T-helper 17 cell (primary cell): ENCODE results near the gene DUOXA2. TPM values are rescaled to one million over a fixed set of nuclear protein-coding genes. Genes with fewer than 3 reads are reported as not detected.
"Not testable (repeated sequence)": the region's sequence is repeated elsewhere in the genome, so short reads cannot be mapped to it uniquely, and the experiment has no call there.

Experiments
- ATAC-seq: fragments of 150-1000 bp; cut with Tn5 transposase; 2 replicates; pipeline ENCODE4 v1.10.0; 2021; ENCODE audit warnings: mild to moderate bottlenecking, moderate library complexity
- DNase-seq, 3 donors: peaks; one replicate each; pipeline versions ENCODE4 v3.0.0 to v3.0.0-alpha.2; 2020 to 2021
- H3K9me3 ChIP-seq: one replicate; pipeline ENCODE4 v1.7.0; 2013; ENCODE audit warnings: low read length, mild to moderate bottlenecking; ENCODE audit not compliant: control insufficient read depth, poor library complexity, severe bottlenecking
- H3K27ac Mint-ChIP-seq: one replicate; pipeline ENCODE4 v1.8.0; 2022; ENCODE audit warnings: mild to moderate bottlenecking, moderate library complexity, mixed read lengths
- H3K27me3 Mint-ChIP-seq: one replicate; pipeline ENCODE4 v1.8.0; 2022; ENCODE audit warnings: mixed read lengths
- H3K36me3 Mint-ChIP-seq: one replicate; pipeline ENCODE4 v1.8.0; 2022; ENCODE audit warnings: low read depth, mixed read lengths
- H3K4me1 Mint-ChIP-seq: one replicate; pipeline ENCODE4 v1.8.0; 2022; ENCODE audit warnings: mild to moderate bottlenecking, mixed read lengths
- H3K4me3 Mint-ChIP-seq: one replicate; pipeline ENCODE4 v1.8.0; 2022; ENCODE audit warnings: mild to moderate bottlenecking, moderate library complexity, mixed read lengths
- total RNA-seq, 4 donors: library from RNA in 2 of 4; stranded (reverse) in 2 of 4; gene quantifications; one replicate each; pipeline ENCODE4 v1.2.3 and lab custom pipeline; 2022 to 2026

DUOXA2 gene
- total RNA-seq, 2 donors from 2014 or later, result not detected

GRCh38 chr15:45102226-45102625 is 11.9 kb upstream of the DUOXA2 start:
- Mint-ChIP-seq H3K27me3 (peaks cover 67% of the 10 kb centered on the region), H3K4me1 (peaks cover 2% of the 10 kb centered on the region), H3K4me3 (no peak overlapping the region), H3K36me3 (no peaks in the 10 kb centered on the region), H3K27ac (no peak overlapping the region)
- no peaks in the 10 kb centered on the region for H3K9me3 ChIP-seq
- ATAC-seq (no peak), DNase-seq (no peak)

GRCh38 chr15:45104170-45104569 is 10.0 kb upstream of the DUOXA2 start:
- DNase-seq, H3K9me3 ChIP-seq, ATAC-seq, H3K27ac Mint-ChIP-seq, H3K36me3 Mint-ChIP-seq, H3K4me3 Mint-ChIP-seq, H3K4me1 Mint-ChIP-seq: not testable (repeated sequence)
- peaks cover 73% of the 10 kb centered on the region for H3K27me3 Mint-ChIP-seq

GRCh38 chr15:45105586-45105985 is 8.5 kb upstream of the DUOXA2 start:
- no peak for DNase-seq
- Mint-ChIP-seq H3K27me3 (peaks cover 80% of the 10 kb centered on the region), H3K4me3 (no peak overlapping the region), H3K4me1 (peaks cover 1% of the 10 kb centered on the region), H3K36me3 (no peaks in the 10 kb centered on the region), H3K27ac (no peak overlapping the region)
- no peak for ATAC-seq
- H3K9me3 ChIP-seq, result no peaks in the 10 kb centered on the region

GRCh38 chr15:45106002-45106790 is 7.9 kb upstream of the DUOXA2 start:
- H3K27me3 Mint-ChIP-seq, result peaks cover 78% of the 10 kb centered on the region
- no peaks in the 10 kb centered on the region for H3K9me3 ChIP-seq
- H3K36me3 Mint-ChIP-seq, result no peaks in the 10 kb centered on the region
- ATAC-seq, result no peak
- no peak overlapping the region for H3K27ac Mint-ChIP-seq
- DNase-seq, result no peak
- H3K4me3 Mint-ChIP-seq, result no peak overlapping the region
- H3K4me1 Mint-ChIP-seq, result no peaks in the 10 kb centered on the region

- H3K27me3 Mint-ChIP-seq, result peaks cover 74% of the 10 kb centered on the region
- DNase-seq (no peak), ATAC-seq (no peak)
- H3K4me1 Mint-ChIP-seq, result peaks cover 8% of the 10 kb centered on the region
- no peak overlapping the region for H3K27ac Mint-ChIP-seq
- no peaks in the 10 kb centered on the region for H3K9me3 ChIP-seq
- no peak overlapping the region for H3K4me3 Mint-ChIP-seq
- H3K36me3 Mint-ChIP-seq, result no peaks in the 10 kb centered on the region
Observed at GRCh38 chr15:45107941-45108630, 6.0 kb upstream of the DUOXA2 start.

GRCh38 chr15:45110256-45110820 is 3.8 kb upstream of the DUOXA2 start:
- DNase-seq (no peak), ATAC-seq (no peak)
- Mint-ChIP-seq H3K27ac (no peak overlapping the region), H3K36me3 (peaks cover 4% of the 10 kb centered on the region), H3K4me3 (peak overlapping the region; percentile 12), H3K27me3 (peaks cover 74% of the 10 kb centered on the region), H3K4me1 (peaks cover 21% of the 10 kb centered on the region)
- no peaks in the 10 kb centered on the region for H3K9me3 ChIP-seq

GRCh38 chr15:45111390-45112142 is 2.6 kb upstream of the DUOXA2 start:
- no peak for ATAC-seq
- Mint-ChIP-seq H3K4me1 (peaks cover 24% of the 10 kb centered on the region), H3K27ac (no peak overlapping the region), H3K36me3 (peaks cover 4% of the 10 kb centered on the region), H3K27me3 (peaks cover 75% of the 10 kb centered on the region), H3K4me3 (peak overlapping the region; percentile 81)
- no peaks in the 10 kb centered on the region for H3K9me3 ChIP-seq
- no peak for DNase-seq

GRCh38 chr15:45112143-45112590 is 2.0 kb upstream of the DUOXA2 start:
- Mint-ChIP-seq H3K27ac (no peak overlapping the region), H3K27me3 (peaks cover 78% of the 10 kb centered on the region), H3K4me1 (peaks cover 26% of the 10 kb centered on the region), H3K36me3 (peaks cover 4% of the 10 kb centered on the region), H3K4me3 (peak overlapping the region; percentile 81)
- no peaks in the 10 kb centered on the region for H3K9me3 ChIP-seq
- DNase-seq (no peak), ATAC-seq (peak; percentile 25)

- peak overlapping the region; percentile 81 for H3K4me3 Mint-ChIP-seq
- H3K9me3 ChIP-seq, result no peaks in the 10 kb centered on the region
- peaks cover 84% of the 10 kb centered on the region for H3K27me3 Mint-ChIP-seq
- DNase-seq (no peak), ATAC-seq (peak; percentile 32)
- H3K36me3 Mint-ChIP-seq, result peaks cover 4% of the 10 kb centered on the region
- H3K4me1 Mint-ChIP-seq, result peaks cover 32% of the 10 kb centered on the region
- no peak overlapping the region for H3K27ac Mint-ChIP-seq
Observed at GRCh38 chr15:45112591-45113379, 1.3 kb upstream of the DUOXA2 start.

GRCh38 chr15:45113380-45113990 is 641 bp upstream of the DUOXA2 start:
- H3K9me3 ChIP-seq, result no peaks in the 10 kb centered on the region
- Mint-ChIP-seq H3K4me1 (peaks cover 39% of the 10 kb centered on the region), H3K27ac (no peak overlapping the region), H3K4me3 (peak overlapping the region; percentile 81), H3K27me3 (peaks cover 89% of the 10 kb centered on the region), H3K36me3 (peaks cover 6% of the 10 kb centered on the region)
- ATAC-seq, result no peak
- DNase-seq, result no peak

- H3K36me3 Mint-ChIP-seq, result peaks cover 6% of the 10 kb centered on the region
- peaks cover 39% of the 10 kb centered on the region for H3K4me1 Mint-ChIP-seq
- no peak for DNase-seq
Observed at GRCh38 chr15:45114751-45115085, 592 bp downstream of the DUOXA2 start.

GRCh38 chr15:45115312-45115820 is 1.2 kb downstream of the DUOXA2 start:
- H3K9me3 ChIP-seq, result no peaks in the 10 kb centered on the region
- H3K27me3 Mint-ChIP-seq, result peaks cover 86% of the 10 kb centered on the region
- peaks cover 39% of the 10 kb centered on the region for H3K4me1 Mint-ChIP-seq
- no peak overlapping the region for H3K4me3 Mint-ChIP-seq
- no peak overlapping the region for H3K27ac Mint-ChIP-seq
- ATAC-seq (no peak), DNase-seq (no peak)
- H3K36me3 Mint-ChIP-seq, result peaks cover 8% of the 10 kb centered on the region

More at GRCh38 chr15:45114751-45115085, 592 bp downstream of the DUOXA2 start:
- no peaks in the 10 kb centered on the region for H3K9me3 ChIP-seq
- no peak for ATAC-seq
- H3K4me3 Mint-ChIP-seq, result peak overlapping the region; percentile 73
- no peak overlapping the region for H3K27ac Mint-ChIP-seq
- peaks cover 88% of the 10 kb centered on the region for H3K27me3 Mint-ChIP-seq
